GM18517 (cell line): ENCODE data around the gene DEFB131A.
"Not testable (repeated sequence)": the region's sequence is repeated elsewhere in the genome, so short reads cannot be mapped to it uniquely, and the experiment has no call there.

ENCODE experiments used
- ATAC-seq: cut with Tn5 transposase; IDR thresholded peaks from one replicate; pipeline ENCODE4 v1.9.1; 2021; ENCODE audit warnings: mild to moderate bottlenecking, moderate library complexity; ENCODE audit not compliant: unreplicated experiment

The DEFB131A gene, protein sequence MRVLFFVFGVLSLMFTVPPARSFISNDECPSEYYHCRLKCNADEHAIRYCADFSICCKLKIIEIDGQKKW

DNA sequence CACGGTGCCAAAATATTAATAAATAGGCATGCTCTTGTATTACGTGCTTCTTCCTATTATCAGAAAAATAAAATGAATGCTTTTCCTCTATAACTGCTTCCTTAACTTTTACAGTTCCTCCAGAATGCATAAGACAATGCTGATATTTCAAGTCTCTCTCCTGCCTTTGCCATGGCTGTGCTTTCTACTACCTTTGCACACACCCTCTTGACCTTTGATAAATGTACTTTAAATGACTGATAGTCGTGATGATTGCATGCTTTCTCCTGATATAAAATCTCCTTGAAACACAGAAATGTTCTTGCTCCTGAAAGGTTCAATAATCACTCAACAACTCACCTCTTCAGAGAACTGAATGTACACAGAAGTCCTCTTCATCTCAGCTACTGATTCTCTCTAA, at the start of gene DEFB131A:
Gene DEFB131A (plus strand): TSS at position 301 of the 400 bp plus-strand sequence. CDS start 120 bp downstream, outside the sequence.
- not testable (repeated sequence) for ATAC-seq

DNA sequence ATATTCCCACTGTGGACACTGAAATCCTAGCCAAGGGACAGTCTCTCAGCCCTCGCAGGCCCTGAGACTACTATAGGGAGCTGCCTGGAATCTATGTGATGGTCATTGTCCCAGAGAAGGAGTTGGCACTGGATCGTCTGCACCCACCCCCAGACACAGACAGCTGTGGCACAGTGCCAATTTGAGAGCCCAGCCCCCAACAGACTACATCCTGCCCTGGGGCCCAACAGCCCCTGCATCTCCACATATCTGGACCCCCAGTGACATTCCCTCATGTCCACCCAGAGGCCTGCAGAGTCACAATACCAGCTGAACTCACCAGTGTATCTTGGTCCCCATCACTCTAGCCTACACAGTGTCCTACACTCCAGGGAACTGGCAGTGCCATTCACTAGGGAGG, 38.4 kb upstream of the DEFB131A start:
- ATAC-seq = not testable (repeated sequence)

DNA sequence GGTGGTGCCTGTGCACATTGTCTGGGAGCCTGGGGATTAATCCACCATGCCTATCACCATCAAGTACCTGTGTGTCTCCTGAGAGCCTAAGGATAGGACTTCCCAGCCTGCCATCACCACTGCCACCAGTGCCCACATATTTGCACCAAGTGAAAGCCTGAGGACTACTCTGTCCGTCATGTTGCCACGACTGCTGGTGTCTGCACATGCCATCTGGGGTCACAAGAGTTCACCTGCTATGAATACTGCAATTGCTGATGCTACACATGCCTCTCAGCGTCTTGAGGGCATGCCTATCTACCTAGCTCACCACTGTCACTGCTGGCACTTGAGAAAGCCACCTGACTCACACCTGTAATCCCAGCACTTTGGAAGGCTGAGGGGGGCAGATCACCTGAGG, 37.7 kb upstream of the DEFB131A start:
- ATAC-seq = not testable (repeated sequence)

DNA sequence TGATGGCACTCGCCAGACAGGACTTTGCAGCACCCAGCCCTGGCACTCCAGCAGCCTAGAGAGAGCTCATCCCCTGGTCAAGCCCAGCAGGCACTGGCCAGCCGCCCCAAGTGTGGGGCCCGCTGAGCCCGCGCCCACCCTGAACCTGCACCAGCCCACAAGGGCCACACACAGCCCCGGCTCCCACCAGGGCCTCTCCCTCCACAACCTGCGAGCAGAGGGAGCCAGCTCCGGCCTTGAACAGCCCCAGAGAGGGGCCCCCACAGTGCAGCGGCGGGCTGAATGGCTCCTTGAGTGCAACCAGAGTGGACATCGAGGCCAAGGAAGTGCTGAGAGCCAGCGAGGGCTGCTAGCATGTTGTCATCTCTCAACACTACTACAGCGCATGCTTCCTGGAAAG, 34.4 kb upstream of the DEFB131A start:
- ATAC-seq = no peak

DNA sequence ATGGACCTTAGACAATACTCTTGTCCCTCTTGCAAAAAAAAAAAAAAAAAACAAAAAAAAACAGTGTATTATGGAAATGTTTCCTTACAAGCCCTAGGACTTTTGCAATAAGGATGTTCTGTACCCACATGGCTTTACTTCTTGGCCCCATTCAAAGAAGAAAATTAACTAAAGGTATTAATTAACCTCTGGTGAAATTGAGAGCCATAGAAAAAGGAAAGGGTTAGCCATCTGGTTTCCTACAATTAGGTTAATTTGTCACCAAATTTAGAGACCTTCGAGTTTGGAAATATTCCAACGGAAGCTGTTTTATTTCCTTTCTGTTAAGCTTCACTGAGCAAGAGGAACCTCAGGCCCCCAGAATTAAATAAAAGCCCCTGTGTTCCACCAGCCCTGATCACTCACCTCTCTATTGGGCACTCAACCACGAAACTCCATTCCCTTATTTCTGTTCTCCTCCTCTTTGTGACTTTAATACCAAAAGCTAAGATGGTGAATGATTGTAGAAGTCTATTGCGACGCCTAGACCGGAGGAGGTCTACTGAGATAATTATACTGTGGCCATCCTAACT, 22.2 kb upstream of the DEFB131A start:
- ATAC-seq = not testable (repeated sequence)

DNA sequence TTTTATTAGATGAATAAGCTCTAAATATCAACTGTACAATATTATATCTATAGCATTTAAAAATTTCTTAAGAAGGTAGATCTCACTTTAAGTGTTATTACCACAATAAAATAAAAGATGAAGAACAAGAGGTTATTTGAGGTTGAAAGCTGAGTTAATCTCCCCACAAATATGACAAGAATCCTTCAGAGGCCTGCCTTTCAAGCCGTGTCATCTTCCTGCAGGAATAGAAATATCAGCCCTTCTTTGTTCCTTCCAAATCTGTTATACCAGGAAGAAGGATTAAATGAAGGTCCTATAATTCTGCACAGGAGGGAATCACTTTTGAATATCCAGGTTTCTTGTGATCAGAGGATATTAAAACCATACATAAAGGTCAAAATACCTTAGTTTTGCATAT, 18.3 kb upstream of the DEFB131A start:
- ATAC-seq = not testable (repeated sequence)

DNA sequence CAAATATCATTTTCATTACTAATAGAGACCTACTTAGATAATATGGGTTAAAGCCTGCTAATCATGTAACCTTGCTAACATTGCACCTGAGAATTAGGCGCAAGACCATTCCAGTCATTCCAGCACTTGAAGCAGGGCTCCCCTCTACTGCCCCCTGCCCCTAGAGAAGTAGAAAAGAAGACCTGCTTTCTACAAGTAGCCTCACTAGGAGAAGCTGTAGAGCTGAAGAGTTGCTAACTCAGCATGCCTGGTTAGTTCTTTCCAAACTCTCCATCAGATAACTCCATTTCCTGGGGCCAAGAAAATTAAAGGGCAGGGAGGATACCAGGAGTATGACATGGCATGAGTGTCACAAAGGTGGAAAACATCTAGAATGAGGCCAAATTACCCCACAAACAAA, 14.2 kb upstream of the DEFB131A start:
- ATAC-seq = not testable (repeated sequence)

DNA sequence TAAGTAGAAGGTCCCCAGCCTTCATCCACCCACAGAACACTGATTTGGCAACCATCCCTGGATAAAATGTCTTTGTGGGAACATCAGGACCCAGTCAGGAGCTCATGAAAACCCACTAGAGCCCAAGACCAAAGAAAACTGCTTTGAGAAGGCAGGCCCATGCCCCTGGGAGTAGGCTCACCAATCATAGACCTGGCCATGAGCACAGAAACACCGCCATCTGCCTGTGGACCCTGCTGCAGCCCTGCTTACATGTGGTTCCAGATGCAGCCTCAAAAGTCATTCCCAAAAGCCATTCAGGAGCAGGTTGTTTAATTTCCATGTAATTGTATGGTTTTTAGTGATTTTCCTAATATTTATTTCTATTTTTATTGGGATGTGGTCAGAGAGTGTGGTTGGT, 10.9 kb upstream of the DEFB131A start:
- not testable (repeated sequence) for ATAC-seq

DNA sequence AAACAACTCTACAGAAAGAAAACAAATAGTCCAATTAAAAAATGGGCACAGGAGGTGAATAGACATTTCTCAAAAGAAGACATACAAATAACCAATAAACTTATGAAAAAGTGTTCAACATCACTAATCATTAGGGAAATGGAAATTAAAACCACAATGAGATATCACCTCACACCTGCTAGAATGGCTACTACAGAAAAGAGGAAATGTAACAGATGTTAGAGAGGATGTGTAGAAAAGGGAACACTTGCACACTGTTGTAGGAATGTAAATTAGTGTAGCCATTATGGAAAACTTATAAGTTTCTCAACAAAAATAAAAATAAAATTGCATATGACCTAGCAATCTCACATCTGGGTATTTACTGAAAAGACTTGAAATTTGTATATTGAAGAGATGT, 7.5 kb upstream of the DEFB131A start:
- ATAC-seq = not testable (repeated sequence)

DNA sequence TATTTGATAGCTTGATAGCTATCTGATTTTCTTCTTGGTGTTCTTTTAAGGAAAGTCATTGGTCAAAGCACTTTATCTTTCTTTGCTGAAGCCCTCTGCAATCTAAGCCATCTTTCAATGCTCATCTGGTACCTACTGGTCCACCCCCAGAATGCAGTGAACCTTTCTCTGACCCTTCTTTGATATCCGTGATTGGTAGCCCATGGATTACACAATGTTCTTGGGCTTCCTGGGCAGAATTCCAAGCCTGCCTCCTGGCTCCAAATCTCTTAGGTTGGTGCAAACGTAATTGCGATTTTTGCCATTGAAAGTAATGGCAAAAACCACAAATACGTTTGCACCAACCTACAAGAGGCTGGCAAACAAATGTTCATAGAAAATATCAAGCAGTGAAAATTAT, 1.9 kb upstream of the DEFB131A start:
- ATAC-seq = not testable (repeated sequence)

DNA sequence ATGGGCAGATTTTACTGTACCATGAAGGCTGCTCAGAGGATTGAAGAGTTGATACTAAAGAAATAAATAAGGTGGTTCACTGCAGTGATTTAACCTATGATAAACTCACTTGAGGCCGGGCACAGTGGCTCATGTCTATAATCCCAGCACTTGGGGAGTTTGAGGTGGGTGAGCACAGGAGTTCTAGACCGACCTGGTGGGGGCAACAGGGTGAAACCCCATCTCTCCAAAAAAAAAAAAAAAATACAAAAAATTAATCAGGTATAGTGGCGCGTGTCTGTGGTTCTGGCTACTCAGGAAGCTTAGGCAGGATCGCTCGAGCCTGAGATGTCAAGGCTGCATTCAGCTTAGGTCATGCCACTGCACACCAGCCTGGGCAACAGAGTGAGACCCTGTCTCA, 467 bp downstream of the DEFB131A start:
- ATAC-seq = not testable (repeated sequence)

DNA sequence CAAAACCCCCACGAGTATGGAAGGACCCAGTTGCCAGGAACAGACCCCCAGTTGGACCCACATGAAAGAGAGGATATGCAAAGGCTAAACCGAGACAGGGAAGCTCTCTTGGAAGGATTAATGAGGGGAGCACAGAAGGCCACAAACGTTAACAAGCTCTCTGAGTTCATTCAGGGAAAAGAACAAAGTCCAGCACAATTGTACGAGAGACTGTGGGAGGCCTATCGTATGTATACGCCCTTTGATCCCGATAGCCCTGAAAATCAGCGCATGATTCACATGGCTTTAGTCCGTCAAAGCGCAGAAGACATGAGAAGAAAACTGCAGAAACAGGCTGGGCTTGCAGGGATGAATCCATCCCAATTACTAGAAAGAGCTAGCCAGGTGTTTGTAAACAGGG, 8.0 kb downstream of the DEFB131A start:
- not testable (repeated sequence) for ATAC-seq

DNA sequence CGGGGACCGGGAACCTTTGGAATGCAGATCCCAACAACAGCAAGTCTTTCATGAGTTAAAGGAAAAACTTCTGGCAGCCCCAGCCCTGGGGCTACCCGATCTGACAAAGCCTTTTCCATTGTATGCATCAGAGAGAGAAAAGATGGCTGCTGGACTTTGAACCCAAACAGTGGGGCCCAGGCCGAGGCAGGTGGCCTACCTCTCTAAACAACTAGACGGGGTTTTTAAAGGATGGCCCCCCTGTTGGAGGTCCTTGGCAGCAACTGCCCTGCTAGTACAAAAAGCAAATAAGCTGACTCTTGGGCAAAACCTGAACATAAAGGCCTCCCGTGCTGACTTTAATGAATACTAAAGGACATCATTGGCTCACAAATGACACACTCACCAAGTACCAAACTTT, 10.1 kb downstream of the DEFB131A start:
- not testable (repeated sequence) for ATAC-seq

DNA sequence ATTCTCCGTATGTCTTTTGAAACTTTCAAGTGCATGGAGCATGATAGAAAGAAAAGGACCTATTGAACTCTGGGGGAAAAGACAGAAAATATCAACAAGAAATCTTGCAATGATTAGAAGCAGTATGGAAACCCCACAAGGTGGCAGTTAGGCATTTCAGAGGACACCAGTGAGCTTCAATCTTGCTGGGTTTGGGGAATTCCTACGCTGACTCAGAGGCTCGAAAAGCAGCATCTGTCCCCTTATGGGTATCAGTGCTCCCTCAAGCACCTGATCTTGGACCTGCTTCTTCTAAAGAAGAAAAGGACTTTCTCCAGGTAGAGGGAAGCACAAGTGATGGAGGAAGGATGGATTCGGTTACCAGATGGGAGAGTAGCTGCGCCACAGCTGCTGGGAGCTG, 10.8 kb downstream of the DEFB131A start:
- not testable (repeated sequence) for ATAC-seq

DNA sequence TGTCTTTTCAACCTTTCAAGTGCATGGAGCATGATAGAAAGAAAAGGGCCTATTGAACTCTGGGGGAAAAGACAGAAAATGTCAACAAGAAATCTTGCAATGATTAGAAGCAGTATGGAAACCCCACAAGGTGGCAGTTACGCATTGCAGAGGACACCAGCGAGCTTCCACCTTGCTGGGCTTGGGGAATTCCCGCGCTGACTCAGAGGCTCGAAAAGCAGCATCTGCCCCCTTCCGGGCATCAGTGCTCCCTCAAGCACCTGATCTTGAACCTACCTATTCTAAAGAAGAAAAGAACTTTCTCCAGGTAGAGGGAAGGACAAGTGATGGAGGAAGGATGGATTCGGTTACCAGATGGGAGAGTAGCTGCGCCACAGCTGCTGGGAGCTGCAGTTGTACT, 35.3 kb downstream of the DEFB131A start:
- ATAC-seq = not testable (repeated sequence)

DNA sequence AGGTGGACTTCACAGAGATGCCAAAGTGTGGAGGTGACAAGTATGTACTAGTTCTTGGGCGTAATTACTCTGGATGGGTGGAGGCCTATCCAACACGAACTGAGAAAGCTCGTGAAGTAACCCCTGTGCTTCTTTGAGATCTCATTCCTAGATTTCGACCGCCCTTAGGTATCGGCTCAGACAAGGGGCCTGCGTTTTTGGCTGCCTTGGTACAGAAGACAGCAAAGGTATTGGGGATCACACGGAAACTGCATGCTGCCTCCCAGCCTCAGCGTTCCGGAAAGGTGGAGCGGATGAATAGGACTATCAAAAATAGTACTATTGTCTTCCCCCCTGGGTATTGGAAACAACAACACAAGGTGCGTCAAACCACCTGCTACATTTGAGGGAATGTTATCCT, 35.9 kb downstream of the DEFB131A start:
- not testable (repeated sequence) for ATAC-seq

DNA sequence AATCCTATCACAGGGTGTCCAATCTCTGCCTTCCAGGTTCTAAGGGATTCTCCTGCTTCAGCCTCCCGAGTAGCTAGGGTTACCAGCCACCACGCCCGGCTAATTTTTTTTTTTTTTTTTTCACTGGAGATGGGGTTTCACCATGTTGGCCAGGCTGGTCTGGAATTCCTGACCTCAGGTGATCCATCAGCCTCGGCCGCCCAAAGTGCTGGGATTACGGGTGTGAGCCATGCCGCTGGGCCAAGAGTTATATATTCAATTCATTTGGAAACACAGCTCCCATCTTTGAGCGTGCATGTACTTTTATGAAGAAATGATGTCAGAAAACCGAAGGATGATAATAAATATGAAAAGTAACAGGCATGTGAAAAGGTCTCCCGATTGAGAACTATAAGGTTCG, 38.7 kb downstream of the DEFB131A start:
- not testable (repeated sequence) for ATAC-seq

DNA sequence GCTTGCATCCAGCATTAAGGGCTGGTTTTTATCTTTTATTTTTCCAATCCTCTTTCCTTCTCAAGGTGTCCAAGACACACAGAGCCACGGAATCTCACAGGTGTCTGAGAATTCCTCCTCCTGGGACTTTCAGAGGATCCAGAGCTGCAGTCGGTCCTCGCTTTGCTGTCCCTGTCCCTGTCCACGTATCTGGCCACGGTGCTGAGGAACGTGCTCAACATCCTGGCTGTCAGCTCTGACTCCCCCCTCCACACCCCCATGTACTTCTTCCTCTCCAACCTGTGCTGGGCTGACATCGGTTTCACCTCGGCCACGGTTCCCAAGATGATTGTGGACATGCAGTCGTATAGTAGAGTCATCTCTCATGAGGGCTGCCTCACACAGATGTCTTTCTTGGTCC, 39.5 kb downstream of the DEFB131A start:
- ATAC-seq = not testable (repeated sequence)

DNA sequence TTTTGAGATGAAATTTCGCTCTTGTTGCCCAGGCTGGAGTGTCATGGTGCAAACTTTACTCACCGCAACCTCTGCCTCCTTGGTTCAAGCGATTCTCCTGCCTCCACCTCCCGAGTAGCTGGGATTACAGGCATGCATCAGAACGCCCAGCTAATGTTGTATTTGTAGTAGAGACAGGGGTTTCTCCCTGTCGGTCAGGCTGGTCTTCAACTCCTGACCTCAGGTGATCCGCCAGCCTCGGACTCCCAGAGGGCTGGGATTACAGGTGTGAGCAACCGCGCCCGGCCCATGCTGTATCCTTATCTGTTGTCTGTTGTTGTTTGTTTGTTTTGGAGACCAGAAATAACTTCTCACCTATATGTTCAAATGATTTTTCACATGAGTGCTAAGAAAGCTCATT, 42.7 kb downstream of the DEFB131A start:
- not testable (repeated sequence) for ATAC-seq

DNA sequence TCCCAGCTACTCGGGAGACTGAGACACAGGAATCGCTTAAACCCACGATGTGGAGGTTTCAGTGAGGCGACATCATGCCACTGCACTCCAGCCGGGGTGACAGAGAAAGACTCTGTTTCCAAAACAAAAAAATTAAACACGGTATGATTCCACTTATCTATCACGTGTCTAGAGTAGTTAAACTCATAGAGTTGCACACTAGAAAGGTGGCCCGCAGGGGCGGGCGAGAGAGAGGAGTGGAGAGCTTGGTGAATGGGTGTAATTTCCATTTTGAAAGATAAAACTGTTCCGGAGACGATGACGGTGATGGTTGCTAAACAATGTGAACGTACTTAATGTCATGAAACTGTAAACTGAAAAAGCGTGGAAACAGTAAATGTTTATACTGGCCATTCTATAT, 44.6 kb downstream of the DEFB131A start:
- not testable (repeated sequence) for ATAC-seq

DNA sequence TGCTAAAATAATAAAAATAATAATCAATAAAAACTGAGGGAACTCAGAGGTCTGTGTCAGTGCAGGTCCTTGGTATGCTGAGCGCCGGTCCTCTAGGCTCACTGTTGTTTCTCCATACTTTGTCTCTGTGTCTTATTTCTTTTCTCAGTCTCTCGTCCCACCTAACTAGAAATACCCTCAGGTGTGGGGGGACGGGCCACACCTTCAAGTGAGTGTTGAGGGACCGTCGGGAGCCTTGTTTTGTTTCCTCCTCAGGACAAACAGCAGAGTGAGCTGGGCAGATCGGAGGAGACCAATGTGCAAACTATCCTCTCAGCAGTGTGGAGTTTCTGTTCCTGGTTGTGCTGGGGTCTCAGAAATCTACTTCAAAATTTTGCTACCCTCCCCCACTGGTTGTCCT, 46.3 kb downstream of the DEFB131A start:
- not testable (repeated sequence) for ATAC-seq

DNA sequence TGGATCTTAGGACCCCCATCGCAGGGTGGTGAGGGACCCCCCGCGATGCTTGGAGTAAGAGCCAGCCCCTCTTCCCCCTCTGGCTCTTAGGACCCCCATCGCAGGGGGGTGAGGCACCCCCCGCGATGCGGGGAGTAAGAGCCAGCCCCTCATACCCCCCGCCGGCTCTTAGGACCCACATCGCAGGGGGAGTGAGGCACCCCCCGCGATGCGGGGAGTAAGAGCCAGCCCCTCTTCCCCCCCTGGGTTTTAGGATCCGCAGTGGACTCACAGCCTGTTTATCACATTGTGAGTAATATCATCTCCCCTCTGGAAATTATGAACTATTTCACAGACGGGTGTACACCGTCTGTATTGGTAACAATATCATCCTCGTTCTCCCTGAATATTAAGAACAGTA, 46.8 kb downstream of the DEFB131A start:
- ATAC-seq = not testable (repeated sequence)

DNA sequence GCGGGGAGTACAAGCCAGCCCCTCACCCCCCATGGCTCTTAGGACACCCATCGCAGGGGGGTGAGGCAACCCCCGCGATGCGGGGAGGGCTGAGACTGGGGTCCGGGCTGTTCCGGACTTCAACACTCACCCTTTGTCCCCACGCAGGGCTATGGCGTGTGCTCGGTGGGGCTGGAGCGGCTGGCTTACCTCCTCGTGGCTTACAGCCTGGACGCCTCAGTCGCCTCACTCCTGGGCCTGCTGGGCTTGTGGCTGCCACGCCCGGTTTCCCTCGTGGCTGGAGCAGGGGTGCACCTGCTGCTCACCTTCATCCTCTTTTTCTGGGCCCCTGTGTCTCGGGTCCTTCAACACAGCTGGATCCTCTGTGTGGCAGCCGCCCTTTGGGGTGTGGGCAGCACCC, 49.4 kb downstream of the DEFB131A start:
- ATAC-seq = not testable (repeated sequence)
